Left renal cortex interstitium (tissue), 4 donors: Measurements from ENCODE around the gene EVI5. TPM values are rescaled to one million over a fixed set of nuclear protein-coding genes. Genes with fewer than 3 reads are reported as not detected.
"Not testable (repeated sequence)": the region's sequence is repeated elsewhere in the genome, so short reads cannot be mapped to it uniquely, and the experiment has no call there.

Experiments
- DNase-seq, 4 donors: peaks; one replicate each; pipeline ENCODE4 v3.0.0-alpha.2; 2013; ENCODE audit warnings: low read depth in 4 of 4, low spot score in 2 of 4, missing footprints in 1 of 4
- polyA plus RNA-seq, 4 donors: library from polyadenylated mRNA; unstranded; fragments of 120-200 nt; gene quantifications; one replicate each; pipeline ENCODE4 v1.2.1, GENCODE V29; 2013; ENCODE audit not compliant: insufficient read length in 4 of 4

EVI5 gene
- polyA plus RNA-seq, 4 donors = 16.4 to 21.7 (median 18.7) TPM

- no peak for DNase-seq
These were observed 197.5 kb downstream of the EVI5 start for GRCh38 chr1:92587445-92587844.

- no peak for DNase-seq
These were observed 199.1 kb downstream of the EVI5 start for GRCh38 chr1:92585831-92586230.

GRCh38 chr1:92584810-92585209 is 200.1 kb downstream of the EVI5 start:
- not testable (repeated sequence) for DNase-seq

- DNase-seq = no peak
These were observed 200.8 kb downstream of the EVI5 start for GRCh38 chr1:92583821-92584760.

- no peak for DNase-seq
These were observed 207.5 kb downstream of the EVI5 start for GRCh38 chr1:92577261-92577895.

GRCh38 chr1:92575123-92575522 is 209.8 kb downstream of the EVI5 start:
- DNase-seq = no peak

GRCh38 chr1:92572520-92572919 is 212.4 kb downstream of the EVI5 start:
- no peak for DNase-seq

- DNase-seq = no peak
These were observed 213.3 kb downstream of the EVI5 start for GRCh38 chr1:92571578-92571977.

- no peak for DNase-seq
These were observed 217.6 kb downstream of the EVI5 start for GRCh38 chr1:92567211-92567868.

GRCh38 chr1:92563457-92564216 is 221.3 kb downstream of the EVI5 start:
- no peak for DNase-seq

- no peak for DNase-seq
These were observed 228.6 kb downstream of the EVI5 start for GRCh38 chr1:92556350-92556749.

GRCh38 chr1:92554216-92554615 is 230.7 kb downstream of the EVI5 start:
- no peak for DNase-seq

- no peak for DNase-seq
These were observed 233.0 kb downstream of the EVI5 start for GRCh38 chr1:92551916-92552315.

GRCh38 chr1:92544756-92545165 is 240.1 kb downstream of the EVI5 start:
- no peak for DNase-seq

- DNase-seq = no peak
These were observed 241.5 kb downstream of the EVI5 start for GRCh38 chr1:92543131-92544055.

- DNase-seq = no peak
These were observed 246.4 kb downstream of the EVI5 start for GRCh38 chr1:92538413-92539061.

- no peak for DNase-seq
These were observed 246.9 kb downstream of the EVI5 start for GRCh38 chr1:92538048-92538412.

GRCh38 chr1:92536980-92537884 is 247.7 kb downstream of the EVI5 start:
- no peak for DNase-seq
